CD14-positive monocyte (primary cell): Measurements from ENCODE around the gene NEK6. TPM values are rescaled to one million over a fixed set of nuclear protein-coding genes. Genes with fewer than 3 reads are reported as not detected.

Experiments used
- DNase-seq, 3 donors: peaks; one replicate each; pipeline ENCODE4 v3.0.0-alpha.2; 2011 to 2022
- H2AFZ ChIP-seq: 2 replicates; pipeline ENCODE4 v1.6.0; 2012; ENCODE audit warnings: mild to moderate bottlenecking, low read depth, low read length, inconsistent platforms; ENCODE audit not compliant: insufficient read depth, poor library complexity, severe bottlenecking
- H3K27ac ChIP-seq, 2 donors: 1 replicate in 1 of 2; 2 replicates in 1 of 2; pipeline ENCODE4 v1.5.1; 2012 to 2013; ENCODE audit warnings: low read length in 2 of 2, control low read depth in 1 of 2, inconsistent platforms in 1 of 2, low read depth in 1 of 2, mild to moderate bottlenecking in 1 of 2
- H3K27me3 ChIP-seq, 2 donors: one replicate each; pipeline versions ENCODE4 v1.6.0 to v1.6.1; 2011 to 2013; ENCODE audit warnings: low read length in 2 of 2; ENCODE audit not compliant: control insufficient read depth in 2 of 2, insufficient read depth in 2 of 2
- H3K36me3 ChIP-seq, 2 donors: replicated peaks in 1 of 2; 1 replicate in 1 of 2; 2 replicates in 1 of 2; pipeline versions ENCODE4 v1.5.1 to v1.6.1; 2012 to 2013; ENCODE audit warnings: low read length in 2 of 2, control low read depth in 1 of 2, inconsistent platforms in 1 of 2, mild to moderate bottlenecking in 1 of 2; ENCODE audit not compliant: insufficient read depth in 2 of 2, control insufficient read depth in 1 of 2
- H3K4me1 ChIP-seq, 2 donors: 1 replicate in 1 of 2; 2 replicates in 1 of 2; pipeline versions ENCODE4 v1.5.1 to v1.6.1; 2012 to 2013; ENCODE audit warnings: low read length in 2 of 2, control low read depth in 1 of 2, inconsistent platforms in 1 of 2, mild to moderate bottlenecking in 1 of 2, moderate library complexity in 1 of 2; ENCODE audit not compliant: insufficient read depth in 2 of 2, control insufficient read depth in 1 of 2
- H3K4me2 ChIP-seq: replicated peaks from 2 replicates; pipeline ENCODE3; 2012; ENCODE audit warnings: low read length, moderate library complexity, mild to moderate bottlenecking; ENCODE audit not compliant: poor library complexity, severe bottlenecking; ENCODE audit errors: extremely low read depth
- H3K4me3 ChIP-seq, 3 experiments: fragments of 200-600 bp in 1 of 3; sonication (generic) in 1 of 3; replicated peaks in 1 of 3; 1 replicate in 2 of 3; 2 replicates in 1 of 3; pipeline ENCODE4 v1.5.1; 2011 to 2013; ENCODE audit warnings: low read length in 3 of 3, mild to moderate bottlenecking in 3 of 3, control low read depth in 2 of 3, low read depth in 2 of 3, inconsistent platforms in 1 of 3, moderate library complexity in 1 of 3
- H3K79me2 ChIP-seq: 2 replicates; pipeline ENCODE4 v1.6.0; 2012; ENCODE audit warnings: mild to moderate bottlenecking, control low read depth, inconsistent platforms, low read length, moderate library complexity; ENCODE audit not compliant: insufficient read depth
- H3K9ac ChIP-seq: 2 replicates; pipeline ENCODE4 v1.6.0; 2017; ENCODE audit warnings: low read length, mild to moderate bottlenecking; ENCODE audit not compliant: insufficient read depth, poor library complexity, severe bottlenecking
- H3K9me3 ChIP-seq, 2 donors: replicated peaks in 1 of 2; 1 replicate in 1 of 2; 2 replicates in 1 of 2; pipeline versions ENCODE4 v1.5.1 to v1.6.1; 2012 to 2013; ENCODE audit warnings: low read length in 2 of 2, control low read depth in 1 of 2; ENCODE audit not compliant: control insufficient read depth in 1 of 2, insufficient read depth in 1 of 2
- H4K20me1 ChIP-seq: 2 replicates; pipeline ENCODE4 v1.6.0; 2012; ENCODE audit warnings: mild to moderate bottlenecking, low read length, control low read depth, moderate library complexity; ENCODE audit not compliant: insufficient read depth
- H3K27ac Mint-ChIP-seq, 7 donors: one replicate each; pipeline ENCODE4 v1.8.0; 2020; ENCODE audit warnings: mild to moderate bottlenecking in 7 of 7, mixed read lengths in 7 of 7, moderate library complexity in 6 of 7, inconsistent platforms in 2 of 7
- H3K27me3 Mint-ChIP-seq, 3 donors: one replicate each; pipeline ENCODE4 v1.8.0; 2021 to 2022; ENCODE audit warnings: low read depth in 3 of 3, mild to moderate bottlenecking in 3 of 3, mixed read lengths in 3 of 3, moderate library complexity in 3 of 3, inconsistent platforms in 1 of 3
- H3K36me3 Mint-ChIP-seq, 2 donors: one replicate each; pipeline ENCODE4 v1.8.0; 2020; ENCODE audit warnings: mixed read lengths in 2 of 2, inconsistent platforms in 1 of 2, mild to moderate bottlenecking in 1 of 2
- H3K4me1 Mint-ChIP-seq: one replicate; pipeline ENCODE4 v1.8.0; 2020; ENCODE audit warnings: mild to moderate bottlenecking, mixed read lengths
- H3K4me3 Mint-ChIP-seq, 2 donors: one replicate each; pipeline ENCODE4 v1.8.0; 2020; ENCODE audit warnings: mild to moderate bottlenecking in 2 of 2, mixed read lengths in 2 of 2, moderate library complexity in 1 of 2
- H3K9me3 Mint-ChIP-seq, 7 donors: one replicate each; pipeline ENCODE4 v1.8.0; 2020 to 2022; ENCODE audit warnings: mixed read lengths in 7 of 7, mild to moderate bottlenecking in 6 of 7, moderate library complexity in 6 of 7, inconsistent platforms in 2 of 7
- WGBS: methylation state at CpG from one replicate; pipeline ENCODE4 v1.1.5; 2013; ENCODE audit warnings: missing lambda C conversion rate; ENCODE audit not compliant: insufficient coverage; 5-methylcytosine and 5-hydroxymethylcytosine counted together
- intact Hi-C, 2 donors: fragments of 100-400 bp; cut with micrococcal nuclease; formaldehyde crosslinking; loops; one replicate each; pipeline versions ENCODE4 v1.15.0 to v1.15.1; 2023
- polyA plus RNA-seq, 3 donors: library from polyadenylated mRNA; depleted of rRNA in 1 of 3; unstranded in 2 of 3; stranded (reverse) in 1 of 3; fragments of 300-500 nt in 2 of 3; fragments of >200 nt in 1 of 3; fragmentation: Illumina TruSeq in 2 of 3; gene quantifications; 1 replicate in 2 of 3; 2 replicates in 1 of 3; pipeline ENCODE4 v1.2.3, GENCODE V29; 2012 to 2021
- TF ChIP-seq, protein P1 (sequence below): fragments of 200-600 bp; IDR thresholded peaks from one replicate; pipeline ENCODE4 v1.8.0; 2022; ENCODE audit warnings: antibody characterized with exemption, mild to moderate bottlenecking

Gene NEK6
- polyA plus RNA-seq, 3 donors: 26.1 to 46.0 (median 35.8) TPM

DNA sequence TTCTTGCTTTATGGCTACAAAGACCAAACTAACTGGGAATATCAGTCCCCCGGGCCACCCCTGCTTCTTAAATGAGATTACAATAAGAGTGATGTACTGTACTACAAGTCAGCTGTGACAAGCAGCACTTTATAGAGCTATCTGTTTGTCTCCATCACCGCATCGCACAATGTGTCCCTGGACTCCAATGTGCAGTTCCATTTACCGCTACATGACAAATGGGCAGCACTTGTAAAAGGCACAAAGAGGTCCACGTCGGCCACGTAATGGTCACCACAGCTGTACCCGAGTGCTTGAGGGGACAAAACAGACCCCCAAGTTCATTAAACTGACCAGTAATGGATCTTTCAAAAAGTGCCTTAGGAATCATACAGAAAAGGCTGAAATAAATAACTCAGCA is 103.4 kb downstream of the NEK6 start:
- peaks cover 99% of the 10 kb centered on the region for H3K79me2 ChIP-seq
- Mint-ChIP-seq H3K9me3 (peaks cover 0 to 1% (median 0%) of the 10 kb centered on the region in 7 donors), H3K4me1 (peaks cover 25% of the 10 kb centered on the region), H3K4me3 (no peak overlapping the region), H3K27ac (no peak overlapping the region), H3K36me3 (peaks cover 48 to 56% of the 10 kb centered on the region in 2 donors), H3K27me3 (peaks cover 0 to 3% (median 0%) of the 10 kb centered on the region in 3 donors)
- no peaks in the 10 kb centered on the region for H3K4me1 ChIP-seq
- no peaks in the 10 kb centered on the region for H3K9me3 ChIP-seq
- peaks cover 92% of the 10 kb centered on the region for H4K20me1 ChIP-seq
- TF ChIP-seq, protein P1, sequence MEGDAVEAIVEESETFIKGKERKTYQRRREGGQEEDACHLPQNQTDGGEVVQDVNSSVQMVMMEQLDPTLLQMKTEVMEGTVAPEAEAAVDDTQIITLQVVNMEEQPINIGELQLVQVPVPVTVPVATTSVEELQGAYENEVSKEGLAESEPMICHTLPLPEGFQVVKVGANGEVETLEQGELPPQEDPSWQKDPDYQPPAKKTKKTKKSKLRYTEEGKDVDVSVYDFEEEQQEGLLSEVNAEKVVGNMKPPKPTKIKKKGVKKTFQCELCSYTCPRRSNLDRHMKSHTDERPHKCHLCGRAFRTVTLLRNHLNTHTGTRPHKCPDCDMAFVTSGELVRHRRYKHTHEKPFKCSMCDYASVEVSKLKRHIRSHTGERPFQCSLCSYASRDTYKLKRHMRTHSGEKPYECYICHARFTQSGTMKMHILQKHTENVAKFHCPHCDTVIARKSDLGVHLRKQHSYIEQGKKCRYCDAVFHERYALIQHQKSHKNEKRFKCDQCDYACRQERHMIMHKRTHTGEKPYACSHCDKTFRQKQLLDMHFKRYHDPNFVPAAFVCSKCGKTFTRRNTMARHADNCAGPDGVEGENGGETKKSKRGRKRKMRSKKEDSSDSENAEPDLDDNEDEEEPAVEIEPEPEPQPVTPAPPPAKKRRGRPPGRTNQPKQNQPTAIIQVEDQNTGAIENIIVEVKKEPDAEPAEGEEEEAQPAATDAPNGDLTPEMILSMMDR: no peak
- peaks cover 29 to 87% of the 10 kb centered on the region in 2 donors for H3K36me3 ChIP-seq
- H3K4me2 ChIP-seq: no peak overlapping the region
- no peak overlapping the region for H3K27ac ChIP-seq
- no peak for DNase-seq
- WGBS: 97% methylated on average over 6 of the region's 8 CpGs
- H3K9ac ChIP-seq: no peak overlapping the region
- no peak overlapping the region for H3K4me3 ChIP-seq
- no peak overlapping the region for H2AFZ ChIP-seq
- no peaks in the 10 kb centered on the region for H3K27me3 ChIP-seq
- intact Hi-C loops: no loop called here

DNA sequence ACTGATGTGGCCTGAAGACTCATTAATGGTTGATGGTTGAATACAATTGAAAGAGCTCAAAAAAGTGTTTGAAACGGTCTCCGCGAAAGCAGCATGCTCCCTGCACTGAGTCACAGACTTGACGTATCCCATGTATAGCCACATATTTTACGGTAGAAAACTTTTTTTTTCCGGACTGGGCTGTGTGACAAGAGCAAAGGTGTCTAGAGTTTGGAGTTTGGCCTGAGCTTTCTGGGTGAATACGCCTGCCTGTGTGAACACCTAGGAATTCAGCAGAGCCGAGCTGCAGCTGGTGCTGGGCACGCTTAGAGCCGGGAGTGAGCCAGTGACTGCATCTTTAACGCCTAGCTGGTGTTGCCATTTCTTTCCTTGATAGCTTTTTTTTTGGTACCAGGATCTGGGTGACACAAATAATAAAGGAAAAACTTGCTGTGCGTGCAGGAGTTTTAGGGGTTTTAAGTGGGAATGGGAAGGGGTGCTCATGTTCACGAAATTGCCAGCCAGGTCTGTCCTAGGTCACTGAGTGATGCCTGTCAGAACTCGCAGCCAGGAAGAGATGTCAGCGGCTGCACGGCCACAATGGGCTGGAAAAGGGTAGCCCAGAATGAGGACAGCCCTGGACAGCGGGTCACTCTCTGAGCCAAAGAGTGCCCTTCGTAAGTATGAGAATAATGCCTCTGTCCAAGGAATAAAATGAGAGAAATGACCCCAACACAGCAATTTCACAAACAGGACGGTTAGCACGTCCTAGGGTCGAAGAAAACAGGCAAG is 105.8 kb downstream of the NEK6 start:
- 97% methylated on average over 17 of the region's 21 CpGs for WGBS

More for the DNA sequence above, 105.8 kb downstream of the NEK6 start:
- Histone ChIP-seq H3K27ac (no peak overlapping the region), H3K36me3 (peaks cover 19 to 76% of the 10 kb centered on the region in 2 donors), H3K27me3 (no peaks in the 10 kb centered on the region), H3K9me3 (no peaks in the 10 kb centered on the region), H3K79me2 (peaks cover 99% of the 10 kb centered on the region), H3K4me2 (no peak overlapping the region), H3K4me1 (peaks cover 0 to 6% of the 10 kb centered on the region in 2 donors), H4K20me1 (peaks cover 90% of the 10 kb centered on the region), H3K9ac (no peak overlapping the region), H3K4me3 (no peak overlapping the region), H2AFZ (no peak overlapping the region)
- DNase-seq: no peak
- peaks cover 25% of the 10 kb centered on the region for H3K4me1 Mint-ChIP-seq
- H3K27ac Mint-ChIP-seq: peak overlapping the region in 1 of 7 donors; percentile 28
- TF ChIP-seq, protein P1: no peak
- no peak overlapping the region for H3K4me3 Mint-ChIP-seq
- intact Hi-C loops: no loop called here
- peaks cover 0 to 2% (median 0%) of the 10 kb centered on the region in 3 donors for H3K27me3 Mint-ChIP-seq
- H3K36me3 Mint-ChIP-seq: peaks cover 43 to 54% of the 10 kb centered on the region in 2 donors
- H3K9me3 Mint-ChIP-seq: peaks cover 0 to 1% (median 0%) of the 10 kb centered on the region in 7 donors
